GM18520 (cell line): ENCODE measurements around the gene NRBF2.
"Not testable (repeated sequence)": the region's sequence is repeated elsewhere in the genome, so short reads cannot be mapped to it uniquely, and the experiment has no call there.

Experiments used
- ATAC-seq: cut with Tn5 transposase; IDR thresholded peaks from one replicate; pipeline ENCODE4 v1.9.1; 2021; ENCODE audit not compliant: unreplicated experiment

Gene NRBF2

GRCh38 chr10:63133056-63133820 is at the start of gene NRBF2:
Gene NRBF2 (plus strand): TSS chr10:63133328. CDS start chr10:63133471, 143 bp downstream.
- ATAC-seq, result peak; percentile 93

GRCh38 chr10:63083406-63083805 is 49.7 kb upstream of the NRBF2 start:
- not testable (repeated sequence) for ATAC-seq

DNA sequence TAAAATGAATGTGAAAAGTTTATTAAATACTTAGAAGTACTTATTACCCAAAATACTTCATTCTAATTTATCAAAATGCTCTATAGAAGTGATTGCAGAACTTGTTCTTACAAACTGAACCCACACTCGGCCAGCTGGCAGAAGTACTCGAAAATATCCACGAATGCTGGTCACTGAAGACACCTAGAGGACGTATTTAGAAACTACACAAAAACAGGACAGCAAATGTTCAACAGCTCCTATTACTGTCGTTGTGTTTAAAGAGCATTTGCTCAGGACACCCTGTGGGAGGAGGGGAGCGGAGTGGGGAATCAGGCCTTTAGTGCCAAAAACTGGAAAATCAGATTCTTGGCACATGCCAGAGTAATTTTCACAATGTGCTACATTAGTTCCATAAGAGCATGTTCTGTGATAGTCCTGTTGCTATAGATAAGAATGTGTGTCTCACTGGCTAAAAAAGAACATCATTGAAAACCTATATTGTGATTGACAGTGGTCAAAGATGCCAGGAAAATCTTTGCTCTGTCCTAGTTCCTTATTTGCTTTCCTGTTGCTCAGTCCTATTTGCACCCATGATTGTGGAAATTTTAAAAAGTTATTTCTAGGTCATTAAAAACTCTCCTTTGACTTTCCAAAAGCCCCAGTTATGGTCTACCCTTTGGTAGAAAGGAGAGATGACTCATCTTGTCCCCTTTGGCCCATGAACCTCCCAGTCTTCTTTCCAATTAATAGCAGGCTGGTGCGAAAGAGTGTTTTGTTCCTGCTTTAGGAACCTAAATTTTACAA is 49.0 kb upstream of the NRBF2 start:
- ATAC-seq, result peak; percentile 82

DNA sequence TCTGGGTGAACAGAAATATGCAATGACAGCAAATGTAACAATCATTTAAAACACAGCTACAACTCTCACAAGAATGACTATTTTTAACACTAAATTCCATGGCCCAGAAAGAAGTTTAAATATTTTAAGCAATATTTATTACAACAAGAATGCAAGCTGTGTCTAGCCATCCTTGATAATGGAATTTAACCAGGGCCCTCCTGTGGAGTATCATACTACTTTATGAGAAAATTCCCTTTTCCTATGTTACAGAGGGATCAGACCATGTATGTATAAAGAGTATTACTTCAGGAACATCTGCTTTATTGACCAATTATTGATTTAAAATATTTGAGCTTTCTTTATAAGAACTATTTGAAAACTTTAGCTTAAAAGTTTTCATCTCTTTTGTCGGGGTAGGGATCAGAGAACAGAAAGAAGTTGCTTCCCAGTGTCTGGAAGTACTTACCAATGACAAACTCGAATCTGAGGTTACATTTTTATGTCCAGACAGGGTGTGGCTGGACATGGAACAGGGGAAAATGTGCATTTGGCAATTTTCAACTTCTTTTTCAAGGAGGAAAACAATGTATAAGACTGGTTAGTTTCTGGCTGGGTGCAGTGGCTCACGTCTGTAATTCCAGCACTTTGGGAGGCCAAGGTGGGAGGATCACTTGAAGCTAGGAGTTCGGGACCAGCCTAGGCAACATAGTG is 48.3 kb upstream of the NRBF2 start:
- ATAC-seq, result no peak

DNA sequence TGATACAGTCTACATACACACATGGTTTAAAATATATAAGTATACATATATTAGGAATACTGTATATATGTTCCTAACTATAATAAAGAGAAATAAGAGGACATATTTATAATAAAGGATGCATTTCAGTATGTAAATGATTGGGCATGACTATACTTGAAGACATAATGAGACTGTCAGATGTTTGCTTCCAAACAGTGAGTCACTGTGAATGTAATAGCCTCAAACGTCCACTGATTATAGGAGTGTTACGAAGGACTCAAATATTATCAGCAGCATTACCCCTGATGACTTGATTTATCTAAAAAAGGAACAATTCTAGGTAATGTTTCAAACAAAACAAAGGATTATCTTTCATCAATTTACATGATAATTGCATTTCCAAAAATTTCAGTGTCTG is 39.9 kb upstream of the NRBF2 start:
- ATAC-seq, result no peak

GRCh38 chr10:63094405-63094804 is 38.7 kb upstream of the NRBF2 start:
- ATAC-seq, result no peak

GRCh38 chr10:63094881-63095280 is 38.2 kb upstream of the NRBF2 start:
- no peak for ATAC-seq

DNA sequence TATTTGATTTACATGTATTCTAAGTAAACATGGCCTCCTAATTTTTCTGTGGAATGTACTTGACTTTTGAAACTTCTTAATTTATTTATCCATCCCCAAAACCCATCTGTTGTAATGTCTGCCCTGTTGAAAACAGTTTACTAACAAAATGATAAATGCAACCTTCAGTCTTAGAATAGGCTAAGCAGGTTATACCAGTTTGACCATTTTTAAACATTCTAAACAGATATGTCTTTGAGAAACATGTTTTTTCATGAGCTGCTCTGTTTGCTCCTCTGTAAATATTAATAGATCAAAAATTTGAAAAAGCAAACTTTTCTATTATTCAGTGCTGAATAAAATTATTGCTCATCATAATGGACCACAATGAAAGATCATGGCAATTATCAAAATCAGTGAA is 33.4 kb upstream of the NRBF2 start:
- no peak for ATAC-seq

GRCh38 chr10:63101091-63101490 is 32.0 kb upstream of the NRBF2 start:
- not testable (repeated sequence) for ATAC-seq

DNA sequence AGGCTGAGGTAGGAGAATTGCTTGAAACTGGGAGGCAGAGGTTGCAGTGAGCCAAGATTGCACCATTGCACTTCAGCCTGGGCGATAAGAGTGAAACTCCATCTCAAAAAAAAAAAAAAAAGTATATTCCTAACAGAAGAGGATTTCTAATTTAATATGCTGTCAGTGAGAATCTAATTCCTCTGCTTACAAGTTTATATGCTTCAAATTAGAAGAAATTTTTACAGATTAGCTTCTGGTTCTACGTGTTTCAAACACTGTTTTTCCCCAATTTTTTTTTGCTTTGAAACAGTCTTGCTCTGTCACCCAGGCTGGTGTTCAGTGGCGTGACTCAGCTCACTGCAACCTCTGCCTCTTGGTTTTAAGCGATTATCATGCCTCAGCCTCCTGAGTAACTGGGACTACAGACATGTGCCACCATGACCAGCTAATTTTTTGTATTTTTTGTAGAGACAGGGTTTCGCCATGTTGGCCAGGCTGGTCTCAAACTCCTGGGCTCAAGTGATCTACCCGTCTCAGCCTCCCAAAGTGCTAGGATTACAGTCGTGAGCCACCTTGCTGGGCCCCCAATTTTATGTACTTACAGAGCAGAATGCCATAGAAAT is 30.7 kb upstream of the NRBF2 start:
- ATAC-seq, result not testable (repeated sequence)

DNA sequence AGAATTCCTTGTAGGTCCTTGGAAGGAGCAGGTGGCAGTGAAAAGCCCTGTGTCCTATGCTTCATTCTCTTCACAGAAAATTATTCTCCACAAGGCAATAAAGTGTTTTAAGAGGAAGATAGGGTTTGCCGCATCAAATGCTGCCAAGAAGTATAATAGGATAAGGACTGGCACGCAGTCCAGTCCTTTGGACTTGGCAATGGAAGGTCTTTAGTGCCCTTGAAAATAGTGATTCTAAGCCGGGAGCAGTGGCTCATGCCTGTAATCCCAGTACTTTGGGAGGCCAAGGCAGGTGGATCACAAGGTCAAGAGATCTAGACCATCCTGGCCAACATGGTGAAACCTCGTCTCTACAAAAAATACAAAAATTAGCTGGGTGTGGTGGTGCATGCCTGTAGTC is 29.9 kb upstream of the NRBF2 start:
- ATAC-seq, result not testable (repeated sequence)

DNA sequence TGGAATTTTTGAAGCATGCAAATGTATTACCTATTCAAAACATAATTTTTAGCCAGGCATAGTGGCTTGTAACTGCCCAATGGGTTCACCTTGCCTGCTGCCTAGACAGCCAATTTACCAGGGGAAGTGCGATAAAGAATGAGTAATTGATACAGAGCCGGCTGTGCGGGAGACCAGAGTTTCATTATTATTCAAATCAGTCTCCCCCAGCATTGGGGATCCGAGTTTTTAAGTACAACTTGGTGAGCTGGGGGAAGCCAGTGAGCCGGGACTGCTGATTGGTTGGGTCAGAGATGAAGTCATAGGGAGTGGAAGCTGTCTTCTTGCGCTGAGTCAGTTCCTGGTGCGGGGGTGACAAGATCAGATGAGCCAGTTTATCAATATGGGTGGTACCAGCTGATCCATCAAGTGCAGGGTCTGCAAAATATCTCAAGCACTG is 29.1 kb upstream of the NRBF2 start:
- no peak for ATAC-seq

GRCh38 chr10:63105225-63106110 is 27.7 kb upstream of the NRBF2 start:
- ATAC-seq, result no peak

DNA sequence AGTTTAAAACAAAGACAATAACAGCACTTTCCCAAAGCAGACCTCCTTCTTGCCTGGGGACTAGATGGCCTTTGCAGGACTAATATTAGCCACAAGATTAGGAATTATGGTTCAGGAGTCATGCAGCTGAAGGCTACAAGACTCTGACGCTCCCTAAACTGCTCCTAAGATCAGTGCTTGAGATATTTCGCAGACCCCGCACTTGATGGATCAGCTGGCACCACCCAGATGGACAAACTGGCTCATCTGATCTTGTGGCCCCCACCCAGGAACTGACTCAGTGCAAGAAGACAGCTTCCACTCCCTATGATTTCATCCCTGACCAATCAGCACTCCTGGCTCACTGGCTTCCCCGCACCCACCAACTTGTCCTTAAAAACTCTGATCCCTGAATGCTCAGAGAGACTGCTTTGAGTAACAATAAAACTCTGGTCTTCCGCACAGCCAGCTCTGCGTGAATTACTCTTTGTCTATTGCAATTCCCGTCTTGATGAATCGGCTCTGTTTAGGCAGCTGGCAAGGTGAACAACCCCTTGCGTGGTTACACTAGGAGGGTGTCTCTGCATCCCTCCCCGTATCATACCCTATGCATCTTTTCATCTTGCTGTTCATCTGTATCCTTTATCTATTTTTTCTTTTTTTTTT is 26.9 kb upstream of the NRBF2 start:
- ATAC-seq, result no peak

GRCh38 chr10:63107943-63108437 is 25.1 kb upstream of the NRBF2 start:
- ATAC-seq, result no peak

GRCh38 chr10:63110940-63111339 is 22.2 kb upstream of the NRBF2 start:
- ATAC-seq, result no peak

DNA sequence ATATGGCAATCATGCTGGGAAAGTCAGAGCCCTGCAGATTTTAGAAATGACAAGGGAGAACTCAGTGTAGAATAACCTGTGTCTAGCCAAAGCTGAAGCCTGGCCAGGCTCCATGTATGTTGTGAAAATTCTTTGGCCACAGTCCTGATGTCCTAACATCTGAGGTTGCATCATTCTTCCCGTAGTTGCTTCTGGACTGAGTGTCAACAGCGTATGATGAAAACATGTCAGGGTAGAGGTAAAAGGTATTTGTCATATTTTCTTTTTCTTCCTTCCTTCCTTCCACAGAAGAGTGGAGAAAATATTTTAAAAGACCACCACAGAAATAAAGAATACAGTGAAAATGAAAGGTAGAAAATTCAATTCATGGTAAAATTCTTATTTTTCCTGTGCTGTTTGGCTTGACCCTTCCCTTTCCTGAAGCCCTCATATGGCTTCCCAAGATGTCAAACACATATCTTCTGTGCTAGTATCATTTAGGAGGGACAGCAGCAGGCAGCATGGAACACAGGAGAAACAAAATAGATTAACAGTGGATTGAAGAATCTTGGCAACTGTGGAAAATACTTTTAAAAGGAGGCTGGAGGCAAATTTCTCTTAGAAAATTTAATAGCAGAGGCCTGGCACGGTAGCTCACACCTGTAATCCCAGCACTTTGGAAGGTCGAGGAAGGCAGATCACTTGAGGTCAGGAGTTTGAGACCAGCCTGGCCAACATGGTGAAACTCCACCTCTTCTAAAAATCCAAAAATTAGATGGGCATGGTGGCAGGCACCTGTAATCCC is 18.9 kb upstream of the NRBF2 start:
- no peak for ATAC-seq

DNA sequence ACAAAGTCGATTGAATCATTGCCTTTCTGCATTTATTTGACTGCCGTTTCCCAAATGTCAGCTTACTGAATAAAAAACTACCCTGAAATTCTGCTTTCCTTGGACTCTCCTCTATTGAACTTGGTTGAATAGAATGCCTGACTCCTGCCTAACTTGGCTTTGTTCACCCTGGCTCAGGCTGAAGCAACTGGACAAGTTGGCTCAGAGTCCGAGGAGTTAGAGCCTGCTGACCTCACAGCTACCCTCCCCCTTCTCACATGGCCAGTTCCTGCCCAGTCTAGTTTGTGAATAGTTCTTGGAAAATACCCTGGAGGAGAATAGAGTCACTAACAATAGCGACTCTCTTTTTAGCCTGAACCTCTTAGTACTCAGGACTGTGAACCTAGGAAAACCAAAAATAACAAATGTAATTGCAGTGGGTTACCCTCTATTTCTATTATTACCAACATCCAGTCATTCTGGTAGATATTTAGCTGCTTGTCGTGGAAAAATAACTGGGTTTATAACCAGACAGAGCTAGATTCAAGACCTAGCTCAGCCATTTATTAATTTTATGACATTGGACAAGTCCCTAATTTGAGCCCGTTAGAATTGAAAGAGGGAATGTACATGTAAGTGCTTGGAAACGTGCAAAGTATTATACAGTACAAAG is 17.3 kb upstream of the NRBF2 start:
- ATAC-seq, result no peak
